NCI-H2029 (cell line): ENCODE results near the gene SH2D6.
"Not testable (repeated sequence)": the region's sequence is repeated elsewhere in the genome, so short reads cannot be mapped to it uniquely, and the experiment has no call there.

ENCODE experiments used
- DNase-seq: peaks from one replicate; lab custom pipeline; 2025; lab: John Stamatoyannopoulos, UW

The SH2D6 gene

GRCh38 chr2:85470850-85471800 is 52.6 kb downstream of the SH2D6 start:
- DNase-seq = no peak

- no peak for DNase-seq
Measured at GRCh38 chr2:85472261-85472660, 53.7 kb downstream of the SH2D6 start.

GRCh38 chr2:85475799-85476490 is 57.4 kb downstream of the SH2D6 start:
- DNase-seq = no peak

GRCh38 chr2:85476624-85477023 is 58.1 kb downstream of the SH2D6 start:
- DNase-seq = no peak

GRCh38 chr2:85477884-85478283 is 59.4 kb downstream of the SH2D6 start:
- no peak for DNase-seq

- DNase-seq = no peak
Measured at GRCh38 chr2:85481818-85482777, 63.6 kb downstream of the SH2D6 start.

- not testable (repeated sequence) for DNase-seq
Measured at GRCh38 chr2:85484615-85485014, 66.1 kb downstream of the SH2D6 start.

- DNase-seq = no peak
Measured at GRCh38 chr2:85485815-85486214, 67.3 kb downstream of the SH2D6 start.
